ENCODE measurements around the gene APC2.

The APC2 gene

DNA sequence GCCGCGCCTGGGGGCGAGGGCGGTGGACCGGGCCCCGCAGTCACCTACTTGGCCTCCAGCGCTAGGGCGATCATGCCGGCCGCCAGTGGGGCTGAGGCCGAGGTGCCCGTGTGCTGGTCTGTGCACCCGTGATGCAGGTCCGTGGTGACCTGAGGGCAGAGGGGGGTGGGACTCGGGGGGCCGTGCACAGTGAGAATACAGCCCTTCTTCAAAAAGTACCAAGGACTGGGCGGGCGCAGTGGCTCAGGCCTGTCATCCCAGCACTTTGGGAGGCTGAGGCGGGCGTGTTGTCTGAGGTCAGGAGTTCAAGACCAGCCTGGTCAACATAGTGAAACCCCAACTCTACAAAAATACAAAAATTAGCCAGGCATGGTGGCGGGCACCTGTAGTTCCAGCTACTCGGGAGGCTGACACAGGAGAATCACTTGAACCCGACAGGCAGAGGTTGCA lies 34.1 kb downstream of the APC2 start:
- CTCF ChIA-PET = no interaction called here
- no peak for DNase-seq (ENCODE audit: extremely low spot score)
- POLR2A ChIA-PET = no interaction called here
- TF ChIP-seq, protein P1, sequence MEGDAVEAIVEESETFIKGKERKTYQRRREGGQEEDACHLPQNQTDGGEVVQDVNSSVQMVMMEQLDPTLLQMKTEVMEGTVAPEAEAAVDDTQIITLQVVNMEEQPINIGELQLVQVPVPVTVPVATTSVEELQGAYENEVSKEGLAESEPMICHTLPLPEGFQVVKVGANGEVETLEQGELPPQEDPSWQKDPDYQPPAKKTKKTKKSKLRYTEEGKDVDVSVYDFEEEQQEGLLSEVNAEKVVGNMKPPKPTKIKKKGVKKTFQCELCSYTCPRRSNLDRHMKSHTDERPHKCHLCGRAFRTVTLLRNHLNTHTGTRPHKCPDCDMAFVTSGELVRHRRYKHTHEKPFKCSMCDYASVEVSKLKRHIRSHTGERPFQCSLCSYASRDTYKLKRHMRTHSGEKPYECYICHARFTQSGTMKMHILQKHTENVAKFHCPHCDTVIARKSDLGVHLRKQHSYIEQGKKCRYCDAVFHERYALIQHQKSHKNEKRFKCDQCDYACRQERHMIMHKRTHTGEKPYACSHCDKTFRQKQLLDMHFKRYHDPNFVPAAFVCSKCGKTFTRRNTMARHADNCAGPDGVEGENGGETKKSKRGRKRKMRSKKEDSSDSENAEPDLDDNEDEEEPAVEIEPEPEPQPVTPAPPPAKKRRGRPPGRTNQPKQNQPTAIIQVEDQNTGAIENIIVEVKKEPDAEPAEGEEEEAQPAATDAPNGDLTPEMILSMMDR (IDR thresholded peaks at IDR 0.05; ENCODE audit: control extremely low read depth, extremely low read depth, low read depth, missing control alignments) = no peak

DNA sequence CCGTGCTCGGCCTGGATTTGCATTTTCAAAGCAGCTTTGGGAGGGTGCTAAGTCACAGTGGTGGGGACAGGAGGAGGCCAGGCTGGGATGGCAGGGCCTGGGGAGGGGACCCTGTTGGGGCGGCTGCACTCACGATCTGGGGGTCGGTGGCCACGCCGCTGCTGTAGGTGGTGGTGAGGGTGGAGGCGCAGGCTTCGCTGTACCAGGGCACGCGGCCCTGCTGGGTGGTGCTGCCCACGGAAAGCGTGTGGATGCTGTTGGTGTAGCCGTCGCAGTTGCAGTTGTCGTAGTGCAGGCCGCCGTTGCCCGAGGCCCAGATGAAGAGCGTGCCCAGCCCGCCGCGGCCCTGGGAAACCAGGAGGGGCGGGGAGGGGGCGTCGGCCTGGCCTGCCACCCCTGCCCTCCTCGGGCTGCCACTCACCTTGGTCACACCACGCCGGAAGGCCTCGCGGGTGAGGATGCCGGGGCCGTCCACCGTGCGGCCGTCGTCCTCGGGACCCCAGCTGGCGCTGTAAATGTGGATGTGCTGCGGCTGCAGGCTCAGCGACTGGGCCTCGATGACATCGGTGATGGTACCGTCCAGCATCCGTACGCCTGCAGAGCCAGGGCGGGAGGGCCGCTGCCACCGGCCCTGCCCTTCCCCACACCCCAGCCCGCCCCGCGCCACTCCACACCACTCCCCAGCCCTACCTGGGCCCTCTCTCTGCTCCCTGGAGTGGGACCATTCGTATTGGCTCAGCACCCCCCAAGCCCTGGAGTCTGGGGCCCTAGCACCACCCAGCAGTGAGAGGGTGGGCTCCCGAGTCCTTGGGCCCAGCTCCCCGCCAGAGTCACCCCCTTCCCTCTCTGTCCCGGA lies 37.0 kb downstream of the APC2 start:
- ChIA-PET CTCF (no interaction called here), POLR2A (no interaction called here)
- TF ChIP-seq, protein P1 (IDR thresholded peaks at IDR 0.05; ENCODE audit: control extremely low read depth, extremely low read depth, low read depth, missing control alignments) = no peak
- DNase-seq (ENCODE audit: extremely low spot score) = no peak

DNA sequence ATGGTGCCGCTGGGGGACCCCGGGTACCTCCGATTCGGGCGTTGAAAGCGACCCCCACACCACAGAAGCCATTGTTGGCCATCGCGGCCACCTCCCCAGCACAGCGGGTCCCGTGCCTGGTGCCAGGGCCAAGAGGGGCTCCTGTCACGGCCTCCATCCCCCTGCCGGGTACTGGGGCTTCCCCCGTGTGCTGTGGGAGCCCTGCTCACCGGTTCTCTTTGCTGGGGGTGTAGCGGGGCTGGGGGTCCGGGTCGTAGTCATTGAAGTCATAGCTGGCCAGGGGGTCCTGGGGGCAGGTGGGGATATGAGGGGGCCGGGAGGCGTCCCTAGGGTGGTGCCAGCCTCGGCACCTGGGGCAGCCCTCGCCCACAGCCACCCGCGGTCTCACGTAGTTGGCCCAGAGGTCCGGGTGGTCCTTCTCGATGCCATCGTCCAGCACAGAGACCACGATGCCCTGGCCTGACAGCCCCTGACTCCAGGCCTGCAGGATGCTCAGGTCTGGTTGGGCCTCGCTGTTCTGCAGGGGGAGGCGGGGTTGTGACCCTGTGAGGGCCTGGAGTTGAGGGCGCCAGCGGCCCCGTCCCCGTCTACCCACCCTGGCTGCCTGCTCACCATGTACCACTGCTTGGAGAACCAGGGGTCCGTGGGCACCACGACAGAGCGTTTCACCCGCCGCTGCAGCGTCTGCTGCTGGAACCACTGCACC lies 37.8 kb downstream of the APC2 start:
- DNase-seq (ENCODE audit: extremely low spot score) = no peak
- TF ChIP-seq, protein P1 (IDR thresholded peaks at IDR 0.05; ENCODE audit: control extremely low read depth, extremely low read depth, low read depth, missing control alignments) = no peak
- CTCF ChIA-PET = no interaction called here
- POLR2A ChIA-PET = no interaction called here

DNA sequence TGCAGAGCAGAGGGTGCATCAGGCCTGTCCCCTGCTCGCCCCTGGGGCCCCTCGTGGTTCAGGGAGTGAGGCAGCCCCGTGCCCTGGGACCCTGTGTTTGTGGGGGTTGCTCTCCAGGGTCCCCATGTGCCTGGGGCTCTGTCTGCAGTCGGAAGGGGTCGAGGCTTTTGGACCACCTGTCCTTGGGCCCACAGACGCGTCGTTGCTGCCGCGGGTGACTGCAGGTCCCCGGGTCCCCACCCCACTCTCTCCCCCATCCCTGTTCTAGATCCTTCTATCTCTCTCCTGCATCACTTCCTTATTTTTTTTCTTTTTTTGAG lies 38.3 kb downstream of the APC2 start:
- CTCF ChIA-PET = no interaction called here
- no peak for DNase-seq (ENCODE audit: extremely low spot score)
- POLR2A ChIA-PET = no interaction called here
- TF ChIP-seq, protein P1 (IDR thresholded peaks at IDR 0.05; ENCODE audit: control extremely low read depth, extremely low read depth, low read depth, missing control alignments) = no peak

DNA sequence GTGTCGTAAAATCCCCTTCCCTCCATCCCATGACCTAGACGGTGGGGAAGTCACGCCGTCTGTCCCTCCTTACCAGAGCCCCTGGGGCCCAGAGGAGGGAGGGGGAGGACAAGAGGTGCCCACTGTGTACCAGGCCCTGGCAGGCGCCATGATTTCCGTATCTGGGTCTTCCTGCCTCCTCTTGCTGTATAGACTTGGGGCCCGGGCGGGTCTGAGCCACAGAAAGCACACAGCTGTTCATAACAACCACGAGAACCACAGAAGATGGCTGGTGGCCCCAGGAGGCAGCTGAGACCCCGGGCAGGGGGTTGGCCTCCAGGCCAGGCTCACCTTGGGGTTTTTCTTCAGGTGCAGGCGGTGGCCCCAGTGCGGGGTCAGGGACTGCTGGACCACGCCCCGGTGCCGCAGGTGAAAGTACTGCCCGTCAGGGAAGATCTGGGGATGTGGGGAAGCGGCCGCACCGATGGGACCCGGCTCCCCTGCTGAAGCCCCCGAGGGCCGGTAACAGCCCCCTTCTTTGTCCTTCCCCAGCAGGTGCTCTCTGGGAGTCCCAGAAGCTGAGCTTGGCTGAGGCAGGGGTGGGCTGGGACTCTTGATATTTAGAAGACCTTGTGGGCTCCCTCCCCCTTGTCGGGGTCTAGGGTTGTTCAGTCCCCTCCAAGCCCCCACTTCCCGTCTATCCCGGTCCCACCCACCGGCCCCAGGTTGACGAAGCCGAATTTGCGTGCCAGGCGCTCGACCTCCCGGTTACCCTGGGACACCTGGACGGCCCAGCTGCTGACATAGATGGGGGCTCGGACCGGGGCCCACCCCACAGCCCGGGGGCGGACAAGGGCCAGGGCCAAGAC lies 39.8 kb downstream of the APC2 start:
- ChIA-PET CTCF (no interaction called here), POLR2A (interaction anchor here (1.3 kb wide), 1 partner anchor 45 kb away, joined by 4 read pairs; no protein-coding TSS in a partner anchor)
- TF ChIP-seq, protein P1 (IDR thresholded peaks at IDR 0.05; ENCODE audit: control extremely low read depth, extremely low read depth, low read depth, missing control alignments) = no peak
- no peak for DNase-seq (ENCODE audit: extremely low spot score)

All from GM10248 (cell line).